Measurements from ENCODE around the gene CETN2.

DNA sequence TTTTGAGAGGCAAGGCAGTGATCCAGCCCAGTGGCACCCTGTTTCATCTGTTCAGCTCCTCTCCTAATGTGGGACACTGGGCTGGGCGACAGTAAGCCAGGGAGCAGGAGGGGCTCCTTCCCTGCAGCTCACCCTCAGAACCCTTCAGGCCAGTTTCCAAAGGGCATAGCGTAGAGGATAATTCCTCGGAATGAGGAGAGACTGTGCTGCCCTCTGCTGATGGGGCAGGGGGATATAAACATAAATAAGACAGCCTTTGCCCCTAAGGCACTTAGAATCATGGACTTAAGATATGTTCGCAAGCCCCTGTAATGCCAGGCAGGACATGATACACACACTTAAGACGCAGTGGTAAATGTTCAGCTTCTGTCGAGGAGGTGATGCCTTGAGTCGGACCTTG is 39.4 kb upstream of the CETN2 start:
- TF ChIP-seq, protein P1, sequence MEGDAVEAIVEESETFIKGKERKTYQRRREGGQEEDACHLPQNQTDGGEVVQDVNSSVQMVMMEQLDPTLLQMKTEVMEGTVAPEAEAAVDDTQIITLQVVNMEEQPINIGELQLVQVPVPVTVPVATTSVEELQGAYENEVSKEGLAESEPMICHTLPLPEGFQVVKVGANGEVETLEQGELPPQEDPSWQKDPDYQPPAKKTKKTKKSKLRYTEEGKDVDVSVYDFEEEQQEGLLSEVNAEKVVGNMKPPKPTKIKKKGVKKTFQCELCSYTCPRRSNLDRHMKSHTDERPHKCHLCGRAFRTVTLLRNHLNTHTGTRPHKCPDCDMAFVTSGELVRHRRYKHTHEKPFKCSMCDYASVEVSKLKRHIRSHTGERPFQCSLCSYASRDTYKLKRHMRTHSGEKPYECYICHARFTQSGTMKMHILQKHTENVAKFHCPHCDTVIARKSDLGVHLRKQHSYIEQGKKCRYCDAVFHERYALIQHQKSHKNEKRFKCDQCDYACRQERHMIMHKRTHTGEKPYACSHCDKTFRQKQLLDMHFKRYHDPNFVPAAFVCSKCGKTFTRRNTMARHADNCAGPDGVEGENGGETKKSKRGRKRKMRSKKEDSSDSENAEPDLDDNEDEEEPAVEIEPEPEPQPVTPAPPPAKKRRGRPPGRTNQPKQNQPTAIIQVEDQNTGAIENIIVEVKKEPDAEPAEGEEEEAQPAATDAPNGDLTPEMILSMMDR (optimal IDR thresholded peaks at IDR 0.05 in 1 of 3, IDR thresholded peaks at IDR 0.05 in 1 of 3, conservative IDR thresholded peaks at IDR 0.05 in 1 of 3; ENCODE audit: extremely low read depth in 1 of 3, insufficient read depth in 2 of 3, low read length in 3 of 3): no peak
- TF ChIP-seq EZH2 (IDR thresholded peaks at IDR 0.05; ENCODE audit: low read length): no peak
